ENCODE measurements around the gene ERGIC2. TPM values are rescaled to one million over a fixed set of nuclear protein-coding genes. Genes with fewer than 3 reads are reported as not detected.
"Not testable (repeated sequence)": the region's sequence is repeated elsewhere in the genome, so short reads cannot be mapped to it uniquely, and the experiment has no call there.

Gene ERGIC2
- total RNA-seq, 1 experiment from 2014 or later, result 122 TPM

GRCh38 chr12:29301114-29301513 is 79.9 kb downstream of the ERGIC2 start:
- no peak for DNase-seq (ENCODE audit: low spot score)

- DNase-seq (ENCODE audit: low spot score), result no peak
Observed at GRCh38 chr12:29299633-29300032, 81.3 kb downstream of the ERGIC2 start.

- no peak for DNase-seq (ENCODE audit: low spot score)
Observed at GRCh38 chr12:29291226-29291625, 89.7 kb downstream of the ERGIC2 start.

GRCh38 chr12:29290475-29290874 is 90.5 kb downstream of the ERGIC2 start:
- DNase-seq (ENCODE audit: low spot score), result not testable (repeated sequence)

- no peak for DNase-seq (ENCODE audit: low spot score)
Observed at GRCh38 chr12:29288031-29288430, 92.9 kb downstream of the ERGIC2 start.

GRCh38 chr12:29287622-29288021 is 93.3 kb downstream of the ERGIC2 start:
- DNase-seq (ENCODE audit: low spot score), result no peak

Other genes starting within 250 kb of the ERGIC2 start
- gene FAR2, start 231.9 kb downstream of the ERGIC2 start, total RNA-seq (2014; rRNA removed; shearing (Covaris generic)), result 6.6 and 13.9 TPM in 2 replicates
- gene OVCH1, start 116.5 kb upstream of the ERGIC2 start, total RNA-seq (2014; rRNA removed; shearing (Covaris generic)), result not detected in 2 replicates